Activated naive CD8-positive, alpha-beta T cell treated with anti-CD3 and anti-CD28 coated beads, Interleukin-2, amount 50 U/mL, for 24 hours (primary cell): Measurements from ENCODE around the gene PRDM16.

ENCODE experiments used
- ATAC-seq: fragments of 150-1000 bp; cut with Tn5 transposase; one replicate; pipeline ENCODE4 v1.10.0; 2021
- DNase-seq: peaks from one replicate; pipeline ENCODE4 v3.0.0; 2021
- H3K27ac Mint-ChIP-seq: one replicate; pipeline ENCODE4 v1.8.0; 2021; ENCODE audit warnings: mild to moderate bottlenecking, mixed read lengths
- H3K27me3 Mint-ChIP-seq: one replicate; pipeline ENCODE4 v1.8.0; 2021; ENCODE audit warnings: mixed read lengths
- H3K36me3 Mint-ChIP-seq: one replicate; pipeline ENCODE4 v1.8.0; 2021; ENCODE audit warnings: low read depth, mixed read lengths
- H3K4me1 Mint-ChIP-seq: one replicate; pipeline ENCODE4 v1.8.0; 2021; ENCODE audit warnings: mixed read lengths
- H3K4me3 Mint-ChIP-seq: one replicate; pipeline ENCODE4 v1.8.0; 2021; ENCODE audit warnings: mild to moderate bottlenecking, moderate library complexity, mixed read lengths
- H3K9me3 Mint-ChIP-seq: one replicate; pipeline ENCODE4 v1.8.0; 2021; ENCODE audit warnings: mixed read lengths

The PRDM16 gene

DNA sequence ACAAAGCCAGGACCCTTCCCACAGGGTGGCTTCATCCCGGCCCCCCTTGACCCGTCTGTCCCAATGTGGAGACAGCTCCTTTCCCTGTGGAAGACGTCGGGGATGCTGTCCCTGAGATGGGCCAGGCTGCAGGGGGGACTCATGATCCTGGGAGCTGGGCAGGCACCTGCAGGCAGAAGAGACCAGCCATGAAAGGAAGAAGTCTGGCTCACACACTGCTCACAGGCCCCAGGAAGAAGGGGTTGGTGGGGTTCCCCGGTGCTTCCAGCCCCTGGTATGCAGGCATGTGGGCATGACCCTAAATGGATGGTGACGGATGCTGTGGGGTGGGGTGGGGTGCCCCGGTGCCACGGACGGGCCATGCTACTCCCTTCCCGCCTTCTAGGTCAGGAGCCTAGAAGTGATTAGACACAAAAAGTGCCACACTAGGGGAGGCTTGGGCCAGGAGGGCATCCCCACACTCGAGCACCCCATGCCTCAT, 39.5 kb upstream of the PRDM16 start:
- no peak overlapping the region for H3K4me3 Mint-ChIP-seq

DNA sequence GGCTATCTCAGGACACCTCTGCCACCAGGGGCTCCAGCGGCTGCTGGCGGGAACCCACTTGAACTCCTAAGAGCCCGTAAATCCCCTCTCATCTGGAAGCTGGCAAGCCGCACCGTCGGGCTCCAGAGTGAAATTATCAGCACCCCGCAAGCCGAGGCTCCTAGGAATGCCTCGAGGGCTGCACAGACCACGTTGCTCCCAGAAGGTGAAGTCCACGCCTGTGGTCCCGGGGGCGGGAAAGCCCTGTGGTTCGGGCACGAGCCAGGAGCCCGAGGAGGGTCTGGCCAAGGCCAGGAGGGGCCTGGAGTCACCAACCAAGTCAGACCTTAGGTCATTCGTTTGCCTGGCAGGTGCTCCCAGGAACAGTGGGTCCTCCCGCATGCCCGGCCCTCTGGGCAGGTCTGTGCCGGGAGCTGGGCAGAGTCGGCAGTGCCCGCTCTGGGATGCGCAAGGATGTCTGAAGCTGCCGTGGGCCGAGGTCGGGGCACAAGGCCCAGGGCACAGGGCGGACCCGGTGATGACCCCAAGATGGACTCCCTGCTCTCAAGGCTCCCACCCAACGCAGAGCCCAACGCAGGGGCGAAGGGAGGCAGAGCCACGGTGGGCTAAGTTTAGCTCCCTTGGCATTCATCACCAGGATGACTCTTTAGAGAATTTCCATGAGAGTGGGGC, 38.9 kb upstream of the PRDM16 start:
- peaks cover 12% of the 10 kb centered on the region for H3K4me1 Mint-ChIP-seq

More for the DNA sequence above, 39.5 kb upstream of the PRDM16 start:
- H3K4me1 Mint-ChIP-seq = peaks cover 12% of the 10 kb centered on the region
- no peak overlapping the region for H3K27ac Mint-ChIP-seq
- no peaks in the 10 kb centered on the region for H3K36me3 Mint-ChIP-seq
- H3K9me3 Mint-ChIP-seq = no peaks in the 10 kb centered on the region
- DNase-seq = no peak
- no peaks in the 10 kb centered on the region for H3K27me3 Mint-ChIP-seq
- no peak for ATAC-seq

DNA sequence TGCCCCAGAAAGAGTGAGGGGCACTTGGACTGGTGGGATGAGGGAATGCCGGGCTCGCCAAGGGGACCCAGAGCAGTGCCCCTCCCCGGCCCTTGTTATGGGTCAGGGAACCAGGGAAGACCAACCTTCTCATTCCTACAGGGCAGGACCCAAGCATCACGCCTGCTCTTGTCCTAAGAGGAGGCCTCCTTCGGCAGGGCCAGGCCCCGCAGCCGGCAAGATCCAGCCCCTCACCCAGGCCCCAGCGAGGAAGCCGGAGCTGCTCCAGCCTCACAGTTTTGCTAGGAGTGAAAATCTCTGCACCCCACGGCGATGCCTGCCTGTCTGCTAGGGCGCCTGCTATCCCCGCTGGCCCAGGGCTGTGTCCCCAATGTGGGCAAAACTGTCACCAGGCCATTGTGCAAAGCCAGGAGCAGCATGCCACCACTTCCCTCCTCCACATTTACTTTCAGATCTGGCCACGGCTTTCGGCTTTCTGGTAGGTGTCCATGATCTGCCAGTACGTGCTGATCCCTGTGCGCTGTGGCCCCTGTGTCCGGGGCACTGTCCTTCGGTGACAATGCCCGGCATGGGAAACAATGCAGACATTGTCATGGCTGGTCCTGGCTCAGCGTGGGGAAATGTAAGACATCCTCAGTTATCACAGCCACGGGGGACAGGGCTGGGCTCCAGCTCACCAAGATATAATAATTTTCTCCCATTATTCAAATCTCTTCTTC, 38.2 kb upstream of the PRDM16 start:
- no peak overlapping the region for H3K27ac Mint-ChIP-seq
- no peaks in the 10 kb centered on the region for H3K9me3 Mint-ChIP-seq
- ATAC-seq = no peak
- no peak for DNase-seq
- H3K4me1 Mint-ChIP-seq = peaks cover 12% of the 10 kb centered on the region
- H3K4me3 Mint-ChIP-seq = no peak overlapping the region
- no peaks in the 10 kb centered on the region for H3K36me3 Mint-ChIP-seq
- no peaks in the 10 kb centered on the region for H3K27me3 Mint-ChIP-seq

More for the DNA sequence above, 38.9 kb upstream of the PRDM16 start:
- DNase-seq (no peak), ATAC-seq (no peak)
- Mint-ChIP-seq H3K27ac (no peak overlapping the region), H3K9me3 (no peaks in the 10 kb centered on the region), H3K4me3 (no peak overlapping the region), H3K36me3 (no peaks in the 10 kb centered on the region), H3K27me3 (no peaks in the 10 kb centered on the region)

DNA sequence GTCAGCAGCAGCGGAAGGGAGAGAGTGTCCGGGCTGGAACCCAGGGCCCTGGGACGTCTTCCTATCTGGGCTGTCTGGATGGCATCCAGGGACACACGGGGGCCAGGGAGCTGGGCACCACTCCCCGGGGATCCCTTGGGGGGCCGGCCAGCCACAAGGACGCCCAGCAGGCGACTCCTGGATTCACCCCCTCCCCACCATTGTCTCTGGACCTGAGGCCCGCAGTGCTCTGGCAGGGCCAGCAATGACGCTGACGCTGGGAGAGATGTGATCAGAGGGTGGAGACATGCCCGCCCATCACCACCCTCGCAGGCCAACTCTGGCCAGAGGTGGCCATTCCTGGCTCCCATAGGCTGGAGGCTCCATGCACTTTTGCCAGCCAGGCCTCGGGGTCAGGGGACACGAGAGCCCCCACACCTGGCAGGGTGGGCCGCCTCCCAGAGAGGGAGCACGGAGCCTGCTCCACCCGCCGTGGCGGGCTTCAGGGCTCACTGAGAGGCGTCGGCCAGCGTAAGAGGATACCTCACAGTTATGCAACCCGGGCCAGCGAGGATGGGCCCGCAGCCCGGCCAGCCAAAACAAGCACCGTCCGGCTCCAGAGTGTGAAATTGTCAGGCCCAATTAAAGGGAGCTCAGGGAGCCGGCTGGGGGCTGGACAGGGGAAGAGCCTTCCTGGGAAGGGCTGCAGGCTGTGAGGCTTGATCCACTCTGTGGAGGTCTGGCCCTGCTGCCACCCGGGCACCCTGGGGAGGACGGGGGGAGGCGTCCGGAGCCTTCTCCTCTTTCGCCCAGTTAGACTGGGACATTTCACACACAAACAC, 37.4 kb upstream of the PRDM16 start:
- no peak for DNase-seq
- no peaks in the 10 kb centered on the region for H3K27me3 Mint-ChIP-seq
- no peaks in the 10 kb centered on the region for H3K9me3 Mint-ChIP-seq
- H3K36me3 Mint-ChIP-seq = no peaks in the 10 kb centered on the region
- no peak for ATAC-seq
- H3K27ac Mint-ChIP-seq = no peak overlapping the region
- H3K4me3 Mint-ChIP-seq = no peak overlapping the region
- peaks cover 12% of the 10 kb centered on the region for H3K4me1 Mint-ChIP-seq

DNA sequence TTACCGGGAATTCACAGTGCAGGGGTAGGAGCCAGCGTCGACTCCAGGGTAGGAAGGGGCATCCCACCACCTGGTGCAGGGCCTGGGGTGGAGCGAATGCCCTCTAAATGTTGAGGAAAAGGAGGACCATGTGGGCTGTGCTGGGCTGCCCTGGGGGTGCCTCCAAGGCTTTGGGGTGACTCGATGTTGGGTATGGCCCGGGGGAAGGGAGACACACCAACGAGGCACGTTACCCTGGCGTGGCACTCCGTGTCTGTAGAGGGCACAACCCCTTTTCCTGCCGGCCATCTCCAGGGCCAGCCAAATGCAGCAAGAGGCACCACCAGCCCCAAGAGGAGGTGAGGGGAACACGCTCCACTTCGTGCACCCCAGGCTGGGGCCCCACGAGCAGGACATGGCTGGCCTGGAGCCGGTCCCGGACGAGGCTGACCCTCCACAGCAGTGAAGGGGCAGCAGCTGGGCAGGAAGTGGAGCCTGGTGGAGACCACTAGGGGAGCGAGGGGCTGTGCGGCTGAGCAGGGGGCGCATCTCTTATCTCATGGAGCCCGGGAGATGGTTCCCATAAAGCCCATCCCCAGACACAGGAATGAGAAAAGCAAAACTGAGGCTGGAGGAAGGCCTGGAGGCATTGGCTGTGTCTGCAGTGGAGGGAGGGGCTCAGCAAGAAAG, 36.5 kb upstream of the PRDM16 start:
- H3K4me1 Mint-ChIP-seq = peaks cover 12% of the 10 kb centered on the region
- no peaks in the 10 kb centered on the region for H3K36me3 Mint-ChIP-seq
- H3K9me3 Mint-ChIP-seq = no peaks in the 10 kb centered on the region
- no peak overlapping the region for H3K27ac Mint-ChIP-seq
- H3K27me3 Mint-ChIP-seq = no peaks in the 10 kb centered on the region
- DNase-seq = no peak
- no peak for ATAC-seq
- no peak overlapping the region for H3K4me3 Mint-ChIP-seq

DNA sequence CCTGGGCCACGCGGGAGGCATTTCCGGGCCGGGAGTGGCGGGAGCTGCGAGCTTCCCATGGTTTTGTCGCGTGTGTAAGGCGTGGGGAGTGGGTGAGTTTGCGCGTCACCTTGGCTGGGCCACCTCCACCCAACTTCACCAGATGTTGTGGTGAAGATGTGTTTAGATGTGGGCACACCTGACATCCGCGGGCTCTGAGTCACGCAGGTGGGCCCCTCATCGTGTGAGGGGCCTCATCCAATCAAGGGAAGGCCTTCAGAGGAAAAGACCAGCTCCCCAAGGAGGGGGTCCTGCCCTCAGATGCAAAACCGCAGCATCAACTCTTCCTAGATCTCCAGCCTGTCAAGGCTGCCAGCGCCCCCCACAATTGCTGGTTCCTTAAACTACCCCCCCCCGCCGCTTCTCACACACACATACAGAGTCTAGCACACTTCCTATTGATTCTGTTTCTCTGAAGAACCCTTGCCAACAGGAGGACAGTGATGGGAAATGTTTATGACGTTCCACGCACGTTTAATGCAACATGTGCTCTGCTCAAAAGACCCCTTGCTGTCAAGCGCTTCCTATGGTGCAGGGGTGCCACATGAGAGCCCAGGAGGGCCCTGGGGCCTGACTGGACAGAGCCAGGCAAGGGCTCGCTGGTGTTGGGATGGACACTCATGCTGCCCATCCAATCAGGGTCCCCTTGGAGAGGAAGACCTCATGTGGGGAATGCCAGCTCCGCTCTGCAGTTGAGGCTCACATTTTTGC, 35.8 kb upstream of the PRDM16 start:
- Mint-ChIP-seq H3K4me1 (peaks cover 12% of the 10 kb centered on the region), H3K36me3 (no peaks in the 10 kb centered on the region), H3K27ac (no peak overlapping the region), H3K27me3 (no peaks in the 10 kb centered on the region), H3K9me3 (no peaks in the 10 kb centered on the region), H3K4me3 (no peak overlapping the region)
- DNase-seq (peak; percentile 20), ATAC-seq (peak; percentile 21)

DNA sequence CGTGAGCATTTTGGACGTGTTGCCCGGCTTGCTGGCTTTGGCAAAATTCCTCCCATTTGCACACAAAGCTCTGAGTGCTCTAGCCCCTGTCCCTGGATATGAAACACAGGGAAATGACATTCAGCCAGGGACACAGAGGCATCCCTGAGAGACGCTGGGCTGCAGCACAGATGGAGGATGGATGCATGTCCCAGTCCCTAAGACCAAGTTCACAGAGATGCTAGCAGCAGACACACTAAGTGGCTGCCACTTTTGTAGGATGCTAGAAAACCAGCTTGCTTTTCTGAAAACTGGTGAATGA, 35.3 kb upstream of the PRDM16 start:
- ATAC-seq (no peak), DNase-seq (no peak)
- Mint-ChIP-seq H3K4me1 (peaks cover 12% of the 10 kb centered on the region), H3K4me3 (no peak overlapping the region), H3K9me3 (no peaks in the 10 kb centered on the region), H3K27ac (no peak overlapping the region), H3K36me3 (no peaks in the 10 kb centered on the region), H3K27me3 (no peaks in the 10 kb centered on the region)

DNA sequence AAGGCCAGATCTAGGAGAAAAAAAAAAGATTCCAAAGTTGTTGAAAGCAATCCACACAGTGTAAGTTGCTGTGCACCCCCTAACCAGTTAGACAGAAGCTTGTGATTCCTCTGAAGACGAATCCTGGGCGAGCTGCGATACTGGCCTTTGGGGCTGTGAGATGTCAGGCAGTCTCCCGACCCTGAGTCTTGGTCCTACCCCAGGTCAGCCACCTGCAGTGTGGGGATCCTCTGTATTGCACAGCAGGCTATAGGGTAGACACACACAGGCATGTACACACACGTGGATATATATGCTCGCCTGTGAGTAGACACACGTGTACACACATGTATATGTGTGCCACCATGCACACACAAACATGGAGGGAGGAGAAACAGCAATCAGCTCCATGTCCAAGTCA, 34.8 kb upstream of the PRDM16 start:
- Mint-ChIP-seq H3K9me3 (no peaks in the 10 kb centered on the region), H3K36me3 (no peaks in the 10 kb centered on the region), H3K4me3 (no peak overlapping the region), H3K4me1 (peaks cover 12% of the 10 kb centered on the region), H3K27ac (no peak overlapping the region), H3K27me3 (no peaks in the 10 kb centered on the region)
- ATAC-seq (no peak), DNase-seq (no peak)

DNA sequence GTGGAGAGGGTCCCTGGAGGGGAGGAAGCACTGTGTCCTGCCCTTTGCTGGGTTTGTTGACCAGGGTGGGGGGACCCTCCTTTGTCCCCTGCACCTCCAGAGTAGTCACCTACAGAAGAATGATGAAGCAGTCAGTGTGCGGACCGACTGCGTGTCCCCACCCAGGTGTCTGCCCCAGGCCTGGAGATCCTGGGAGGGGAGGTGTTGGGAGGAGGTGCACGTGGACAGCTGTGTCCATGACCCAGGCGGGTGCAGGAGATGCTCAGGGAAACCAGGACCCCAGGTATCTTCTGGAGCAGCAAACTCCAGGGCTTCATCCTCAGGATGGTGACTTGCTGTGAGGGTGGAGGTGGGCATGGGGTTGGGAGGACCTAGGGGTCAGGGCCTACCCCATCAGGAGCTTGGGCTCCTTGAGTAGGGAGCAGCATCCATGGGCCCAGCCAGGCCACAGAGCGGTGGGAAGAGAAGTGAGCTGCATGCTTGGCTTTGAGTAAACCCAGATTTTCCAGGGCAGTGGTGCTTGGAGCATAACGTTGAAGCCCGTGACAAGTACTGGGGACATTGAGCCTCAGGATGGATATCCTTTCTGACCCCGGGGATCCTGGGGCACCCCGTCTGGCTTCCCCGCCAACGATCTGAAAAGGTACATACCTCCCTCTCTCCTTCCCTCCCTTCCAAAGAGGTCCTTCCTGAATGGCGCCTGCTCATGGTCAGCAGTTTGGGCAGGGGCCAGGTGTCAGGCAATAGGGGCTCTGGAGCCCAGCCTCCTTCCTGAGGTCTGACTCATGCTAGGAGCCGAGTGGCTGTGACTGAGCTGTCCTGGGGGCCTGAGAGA, 34.1 kb upstream of the PRDM16 start:
- H3K36me3 Mint-ChIP-seq = no peaks in the 10 kb centered on the region
- no peak for ATAC-seq
- peaks cover 12% of the 10 kb centered on the region for H3K4me1 Mint-ChIP-seq
- no peak overlapping the region for H3K27ac Mint-ChIP-seq
- no peak for DNase-seq
- no peaks in the 10 kb centered on the region for H3K9me3 Mint-ChIP-seq
- H3K4me3 Mint-ChIP-seq = no peak overlapping the region
- no peaks in the 10 kb centered on the region for H3K27me3 Mint-ChIP-seq

DNA sequence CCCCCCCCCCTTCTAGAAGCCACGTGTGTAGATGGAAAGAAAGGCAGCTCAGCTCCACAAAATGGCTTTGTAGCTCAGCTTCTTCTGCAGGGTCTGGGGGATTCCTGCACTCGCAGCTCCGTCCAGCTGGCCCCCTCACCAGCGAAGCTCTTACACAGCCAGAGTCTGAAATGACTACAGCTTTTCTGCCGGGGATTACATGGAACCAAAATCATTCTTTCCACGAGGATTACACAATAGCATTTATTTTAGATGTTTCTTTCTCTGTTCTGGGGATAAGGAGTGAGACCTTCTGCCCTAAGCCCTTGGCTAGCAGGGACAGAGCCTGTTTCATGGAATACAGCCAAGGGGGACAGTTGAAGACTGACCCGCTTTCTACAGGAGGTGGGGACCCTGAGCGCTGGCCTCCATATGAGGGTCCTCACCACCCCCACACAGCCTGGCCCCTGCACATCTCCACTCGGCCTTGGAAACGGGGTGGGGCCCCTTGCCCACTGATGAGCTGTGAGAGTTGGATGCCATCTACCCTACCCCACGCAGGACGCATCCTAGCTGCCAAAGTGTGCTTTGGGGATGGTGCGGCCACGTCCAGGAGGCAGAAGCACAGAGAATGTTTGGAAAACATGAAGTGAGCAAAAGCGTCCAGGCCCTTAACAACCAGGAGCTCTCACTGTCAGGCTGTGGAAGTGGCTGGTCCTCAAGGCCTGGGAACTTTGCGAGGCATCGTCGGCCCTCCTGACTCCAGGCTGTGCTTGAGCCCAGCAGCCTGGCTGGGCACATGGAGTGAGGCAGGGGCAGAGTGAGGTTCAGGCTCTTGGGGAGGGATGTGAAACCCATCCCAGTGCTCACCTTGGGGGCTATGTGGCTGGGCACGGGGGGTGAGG, 33.2 kb upstream of the PRDM16 start:
- Mint-ChIP-seq H3K4me3 (no peak overlapping the region), H3K9me3 (no peaks in the 10 kb centered on the region), H3K4me1 (peaks cover 12% of the 10 kb centered on the region), H3K27ac (no peak overlapping the region), H3K36me3 (no peaks in the 10 kb centered on the region), H3K27me3 (no peaks in the 10 kb centered on the region)
- DNase-seq (no peak), ATAC-seq (no peak)

DNA sequence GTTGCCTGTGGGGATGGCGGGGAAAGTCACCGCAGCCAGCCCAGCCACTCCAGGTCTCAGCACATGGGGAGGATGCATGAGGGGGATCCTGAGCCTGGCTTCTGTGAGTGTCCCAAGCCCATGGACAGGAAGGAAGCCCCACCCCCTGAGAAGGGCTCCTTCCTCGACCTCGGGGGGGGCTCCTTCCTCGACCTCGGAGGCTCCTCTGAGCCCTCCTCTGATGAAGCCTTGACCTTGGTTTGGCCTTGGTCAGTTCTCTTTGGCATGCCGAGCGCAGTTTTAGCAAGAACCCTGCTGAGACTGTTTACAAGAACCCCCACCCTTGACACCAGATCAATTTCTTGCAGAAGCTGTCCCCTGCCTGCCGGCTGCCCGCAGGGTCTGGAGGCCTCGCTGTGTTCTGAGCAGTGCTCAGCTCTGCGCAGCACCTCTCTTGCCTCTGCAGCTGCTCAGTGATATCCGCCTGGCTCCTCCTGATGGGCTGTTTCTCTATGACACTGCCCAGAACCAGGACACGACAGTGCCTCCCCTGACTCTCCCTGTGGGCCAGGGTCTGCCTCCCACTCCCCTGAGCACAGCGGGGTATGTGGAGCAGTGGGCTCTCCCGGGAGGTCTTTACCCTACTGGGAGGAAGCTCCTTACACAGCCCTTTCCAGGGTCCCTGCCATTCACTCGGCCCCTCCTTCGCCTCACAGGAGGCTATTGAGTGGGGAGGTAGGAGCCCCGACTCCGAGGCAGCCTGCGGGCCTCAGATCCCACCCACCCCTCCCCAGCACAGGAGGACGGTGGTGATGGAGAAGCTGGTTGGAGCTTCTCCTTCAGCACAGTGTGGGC, 32.3 kb upstream of the PRDM16 start:
- DNase-seq = no peak
- Mint-ChIP-seq H3K36me3 (no peaks in the 10 kb centered on the region), H3K27me3 (no peaks in the 10 kb centered on the region), H3K27ac (no peak overlapping the region), H3K4me3 (no peak overlapping the region), H3K9me3 (no peaks in the 10 kb centered on the region), H3K4me1 (peaks cover 12% of the 10 kb centered on the region)
- no peak for ATAC-seq
